B cell (primary cell): ENCODE results near the gene PITPNM1. TPM values are rescaled to one million over a fixed set of nuclear protein-coding genes. Genes with fewer than 3 reads are reported as not detected.

Experiments
- ATAC-seq: fragments of 200-7000 bp; cut with Tn5 transposase; one replicate; pipeline ENCODE4 v1.10.0; 2021; ENCODE audit warnings: low read depth, mild to moderate bottlenecking, moderate number of reproducible peaks, moderate library complexity
- CTCF ChIA-PET: fragments of 350-600 bp; sonication (Branson Sonifier 250); formaldehyde crosslinking; loops from one replicate; lab custom pipeline; 2021; ENCODE audit warnings: antibody characterized with exemption, inconsistent platforms; lab: Charles Lee
- POLR2A ChIA-PET: fragments of 350-600 bp; sonication (Branson Sonifier 250); formaldehyde crosslinking; loops from one replicate; lab custom pipeline; 2021; ENCODE audit warnings: antibody characterized with exemption; lab: Charles Lee
- DNase-seq: peaks from one replicate; pipeline ENCODE4 v3.0.0; 2013
- H2AFZ ChIP-seq: 2 replicates; pipeline ENCODE4 v1.6.1; 2012; ENCODE audit warnings: mild to moderate bottlenecking, low read depth, low read length; ENCODE audit not compliant: insufficient read depth, poor library complexity, severe bottlenecking
- H3K27ac ChIP-seq, 2 donors: 1 replicate in 1 of 2; 2 replicates in 1 of 2; pipeline ENCODE4 v1.5.1; 2012 to 2013; ENCODE audit warnings: low read length in 2 of 2, mild to moderate bottlenecking in 2 of 2, moderate library complexity in 1 of 2
- H3K27me3 ChIP-seq, 4 experiments: fragments of 200-600 bp in 1 of 4; sonication (generic) in 1 of 4; replicated peaks in 1 of 4; 1 replicate in 2 of 4; 2 replicates in 2 of 4; pipeline versions ENCODE4 v1.6.1 to v1.7.0; 2013 to 2016; ENCODE audit warnings: low read length in 3 of 4, mild to moderate bottlenecking in 2 of 4, mixed read lengths in 1 of 4, moderate library complexity in 1 of 4; ENCODE audit not compliant: insufficient read depth in 4 of 4, control insufficient read depth in 3 of 4; ENCODE audit errors: control extremely low read depth in 1 of 4
- H3K36me3 ChIP-seq, 2 experiments: replicated peaks in 1 of 2; 1 replicate in 1 of 2; 2 replicates in 1 of 2; pipeline versions ENCODE4 v1.6.1 to v1.7.1; 2013; ENCODE audit warnings: low read length in 1 of 2; ENCODE audit not compliant: insufficient read depth in 2 of 2, control insufficient read depth in 1 of 2; ENCODE audit errors: control extremely low read depth in 1 of 2, extremely low read depth in 1 of 2
- H3K4me1 ChIP-seq, 2 donors: fragments of 200-600 bp in 1 of 2; sonication (generic) in 1 of 2; 1 replicate in 1 of 2; 2 replicates in 1 of 2; pipeline versions ENCODE4 v1.5.1 to v1.6.1; 2013 to 2017; ENCODE audit warnings: low read length in 2 of 2; ENCODE audit not compliant: control insufficient read depth in 2 of 2, insufficient read depth in 2 of 2
- H3K4me2 ChIP-seq: replicated peaks from 2 replicates; pipeline ENCODE3; 2012; ENCODE audit warnings: mild to moderate bottlenecking, low read depth, low read length; ENCODE audit not compliant: poor library complexity, severe bottlenecking
- H3K4me3 ChIP-seq, 5 experiments: fragments of 200-600 bp in 1 of 5; sonication (generic) in 1 of 5; 1 replicate in 3 of 5; 2 replicates in 2 of 5; pipeline versions ENCODE4 v1.5.1 to v1.7.0; 2011 to 2016; ENCODE audit warnings: low read length in 4 of 5, mild to moderate bottlenecking in 4 of 5, low read depth in 2 of 5, control low read depth in 1 of 5, moderate library complexity in 1 of 5; ENCODE audit not compliant: insufficient read depth in 1 of 5; ENCODE audit errors: control extremely low read depth in 1 of 5, extremely low read depth in 1 of 5
- H3K79me2 ChIP-seq: fragments of 200-600 bp; sonication (generic); one replicate; pipeline ENCODE4 v1.6.0; 2016; ENCODE audit warnings: low read length; ENCODE audit not compliant: control insufficient read depth, insufficient read depth
- H3K9ac ChIP-seq: fragments of 200-600 bp; sonication (generic); 2 replicates; pipeline ENCODE4 v1.6.1; 2017; ENCODE audit warnings: mild to moderate bottlenecking, low read length, moderate library complexity
- H3K9me3 ChIP-seq, 3 donors: one replicate each; pipeline versions ENCODE4 v1.6.1 to v1.7.1; 2013; ENCODE audit warnings: low read length in 2 of 3; ENCODE audit not compliant: control insufficient read depth in 2 of 3, insufficient read depth in 1 of 3; ENCODE audit errors: control extremely low read depth in 1 of 3
- H4K20me1 ChIP-seq: 2 replicates; pipeline ENCODE4 v1.6.0; 2012; ENCODE audit warnings: mild to moderate bottlenecking, low read length; ENCODE audit not compliant: insufficient read depth, control insufficient read depth, poor library complexity, severe bottlenecking
- H3K27ac Mint-ChIP-seq: one replicate; pipeline ENCODE4 v1.8.0; 2021; ENCODE audit warnings: mixed read lengths
- H3K27me3 Mint-ChIP-seq: one replicate; pipeline ENCODE4 v1.8.0; 2021; ENCODE audit warnings: mixed read lengths
- H3K4me1 Mint-ChIP-seq: one replicate; pipeline ENCODE4 v1.8.0; 2021; ENCODE audit warnings: mixed read lengths
- H3K4me3 Mint-ChIP-seq: one replicate; pipeline ENCODE4 v1.8.0; 2021; ENCODE audit warnings: mixed read lengths
- H3K9me3 Mint-ChIP-seq: one replicate; pipeline ENCODE4 v1.8.0; 2022; ENCODE audit warnings: mixed read lengths; ENCODE audit not compliant: insufficient read depth
- EZH2 ChIP-seq: IDR thresholded peaks from 2 replicates; pipeline ENCODE4 v1.6.1; 2012; ENCODE audit warnings: borderline replicate concordance, low read depth, mild to moderate bottlenecking, moderate library complexity, low read length; ENCODE audit not compliant: insufficient read depth, poor library complexity, severe bottlenecking
- WGBS: methylation state at CpG from one replicate; pipeline ENCODE4 v1.1.5; 2013; ENCODE audit warnings: missing lambda C conversion rate; ENCODE audit not compliant: insufficient coverage; 5-methylcytosine and 5-hydroxymethylcytosine counted together
- intact Hi-C: fragments of 100-400 bp; cut with micrococcal nuclease; formaldehyde crosslinking; loops from one replicate; pipeline ENCODE4 v1.10.0; 2022
- polyA plus RNA-seq: library from polyadenylated mRNA; depleted of rRNA; stranded (reverse); fragments of >200 nt; gene quantifications from 2 replicates; pipeline ENCODE4 v1.2.3, GENCODE V29; 2012
- total RNA-seq, 2 donors: library from RNA; stranded (reverse); fragments of 120-200 nt in 1 of 2; gene quantifications; 1 replicate in 1 of 2; 2 replicates in 1 of 2; pipeline versions ENCODE4 v1.2.3 to v1.2.4, GENCODE V29; 2013 to 2022
- TF ChIP-seq, protein P1 (sequence below): fragments of 200-600 bp; IDR thresholded peaks from one replicate; pipeline ENCODE4 v1.8.0; 2022; ENCODE audit warnings: antibody characterized with exemption, mild to moderate bottlenecking

The PITPNM1 gene
- total and polyA plus RNA-seq, 2 donors (not counting 1 experiment from before 2014, with no cell fraction given) = 152 to 166 TPM

GRCh38 chr11:67530282-67530592, 25.1 kb upstream of the PITPNM1 start:
- ATAC-seq (no peak), DNase-seq (no peak)
- Mint-ChIP-seq H3K9me3 (peaks cover 8% of the 10 kb centered on the region), H3K27ac (no peak overlapping the region), H3K4me3 (no peak overlapping the region), H3K4me1 (no peaks in the 10 kb centered on the region), H3K27me3 (peaks cover 34% of the 10 kb centered on the region)
- Histone ChIP-seq H3K4me1 (no peaks in the 10 kb centered on the region), H3K27ac (no peak overlapping the region), H2AFZ (no peak overlapping the region), H3K79me2 (no peaks in the 10 kb centered on the region), H3K4me3 (no peak overlapping the region), H3K27me3 (peaks cover 0 to 10% (median 4%) of the 10 kb centered on the region in 4 experiments), H3K9me3 (peaks cover 0 to 13% (median 11%) of the 10 kb centered on the region in 3 donors), H3K36me3 (no peaks in the 10 kb centered on the region), H3K9ac (no peak overlapping the region), H4K20me1 (no peaks in the 10 kb centered on the region), H3K4me2 (no peak overlapping the region)
- 100% methylated on average over 1 of the region's 5 CpGs for WGBS
- intact Hi-C loops = loop anchor here (10.0 kb wide), 1 partner anchor 875 kb away; no protein-coding TSS in a partner anchor
- TF ChIP-seq, protein P1, sequence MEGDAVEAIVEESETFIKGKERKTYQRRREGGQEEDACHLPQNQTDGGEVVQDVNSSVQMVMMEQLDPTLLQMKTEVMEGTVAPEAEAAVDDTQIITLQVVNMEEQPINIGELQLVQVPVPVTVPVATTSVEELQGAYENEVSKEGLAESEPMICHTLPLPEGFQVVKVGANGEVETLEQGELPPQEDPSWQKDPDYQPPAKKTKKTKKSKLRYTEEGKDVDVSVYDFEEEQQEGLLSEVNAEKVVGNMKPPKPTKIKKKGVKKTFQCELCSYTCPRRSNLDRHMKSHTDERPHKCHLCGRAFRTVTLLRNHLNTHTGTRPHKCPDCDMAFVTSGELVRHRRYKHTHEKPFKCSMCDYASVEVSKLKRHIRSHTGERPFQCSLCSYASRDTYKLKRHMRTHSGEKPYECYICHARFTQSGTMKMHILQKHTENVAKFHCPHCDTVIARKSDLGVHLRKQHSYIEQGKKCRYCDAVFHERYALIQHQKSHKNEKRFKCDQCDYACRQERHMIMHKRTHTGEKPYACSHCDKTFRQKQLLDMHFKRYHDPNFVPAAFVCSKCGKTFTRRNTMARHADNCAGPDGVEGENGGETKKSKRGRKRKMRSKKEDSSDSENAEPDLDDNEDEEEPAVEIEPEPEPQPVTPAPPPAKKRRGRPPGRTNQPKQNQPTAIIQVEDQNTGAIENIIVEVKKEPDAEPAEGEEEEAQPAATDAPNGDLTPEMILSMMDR = no peak
- no peak for TF ChIP-seq EZH2
- CTCF ChIA-PET = interaction anchor here (1.4 kb wide), 1 partner anchor 173 kb away, joined by 3 read pairs; no protein-coding TSS in a partner anchor
- POLR2A ChIA-PET = no interaction called here

GRCh38 chr11:67528376-67528775, 23.2 kb upstream of the PITPNM1 start:
- ATAC-seq (no peak), DNase-seq (no peak)
- intact Hi-C loops = no loop called here
- WGBS = no CpG with 5 or more reads among the region's 4 CpGs
- Histone ChIP-seq H2AFZ (no peak overlapping the region), H3K4me3 (no peak overlapping the region), H3K27me3 (peaks cover 0 to 8% (median 4%) of the 10 kb centered on the region in 4 experiments), H3K27ac (no peak overlapping the region), H3K9me3 (peaks cover 0 to 1% (median under 1%) of the 10 kb centered on the region in 3 donors), H3K36me3 (no peaks in the 10 kb centered on the region), H3K9ac (no peak overlapping the region), H3K4me2 (no peak overlapping the region), H4K20me1 (no peaks in the 10 kb centered on the region), H3K79me2 (no peaks in the 10 kb centered on the region), H3K4me1 (no peaks in the 10 kb centered on the region)
- no peak overlapping the region for H3K4me3 Mint-ChIP-seq
- peaks cover 2% of the 10 kb centered on the region for H3K9me3 Mint-ChIP-seq
- no peak overlapping the region for H3K27ac Mint-ChIP-seq
- CTCF ChIA-PET = no interaction called here
- peaks cover 34% of the 10 kb centered on the region for H3K27me3 Mint-ChIP-seq
- POLR2A ChIA-PET = no interaction called here
- H3K4me1 Mint-ChIP-seq = no peaks in the 10 kb centered on the region
- TF ChIP-seq EZH2 = no peak
- TF ChIP-seq, protein P1 = no peak
